Stimulated activated CD8-positive, alpha-beta memory T cell treated with anti-CD3 and anti-CD28 coated beads, Interleukin-12 subunit alpha, Interleukin-12 subunit beta, amount 100 ng/mL, for 24 hours (primary cell): ENCODE data around the gene NME3.
"Not testable (repeated sequence)": the region's sequence is repeated elsewhere in the genome, so short reads cannot be mapped to it uniquely, and the experiment has no call there.

Experiments
- DNase-seq: peaks from one replicate; pipeline ENCODE4 v3.0.0-alpha.2; 2020; ENCODE audit errors: extremely low read depth

The NME3 gene

DNA sequence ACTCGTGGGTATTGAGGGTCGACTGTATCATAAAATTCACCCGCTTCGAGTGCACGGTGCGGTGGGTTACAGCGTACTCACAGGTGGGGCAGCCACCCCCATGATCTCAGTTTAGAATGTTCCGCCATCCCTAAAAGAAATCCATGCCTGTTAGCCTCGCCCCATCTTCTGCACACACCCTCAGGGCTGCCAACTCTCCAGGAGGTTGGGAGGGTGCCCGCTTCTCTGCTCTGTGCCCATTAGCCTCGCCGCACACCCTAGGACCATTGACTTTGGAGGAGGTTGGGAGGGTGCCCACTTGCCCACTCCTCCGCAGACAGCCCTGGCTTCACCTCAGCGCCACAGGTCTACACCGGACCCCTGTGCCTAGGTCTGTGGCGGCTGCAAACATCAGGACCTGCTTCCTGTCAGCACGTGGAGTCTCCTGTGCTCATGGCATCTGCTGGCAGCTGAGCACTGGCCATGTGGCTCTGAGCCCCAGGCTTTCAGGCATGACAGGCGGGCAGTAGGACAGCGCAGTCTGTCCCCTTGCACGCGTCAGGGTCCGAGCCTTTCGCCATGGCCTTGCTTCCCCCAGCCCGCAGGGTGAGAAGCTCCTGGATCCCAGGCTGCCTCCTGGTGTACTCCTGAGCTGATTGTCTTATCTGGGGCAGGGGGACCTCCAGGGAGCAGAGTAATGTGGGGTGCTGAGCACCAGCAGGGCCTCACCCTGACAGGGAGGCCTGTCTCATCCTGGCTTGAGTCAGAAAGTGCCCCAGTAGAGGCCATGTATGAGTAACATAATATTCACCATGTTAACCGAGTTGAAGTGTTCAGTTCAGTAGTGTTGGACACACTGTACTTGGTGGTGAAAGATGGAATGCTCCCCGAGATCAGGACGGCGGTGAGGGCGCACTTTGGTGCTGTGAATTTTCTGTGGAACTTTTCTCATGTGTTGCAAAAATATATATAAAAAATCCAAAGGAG is 21.9 kb downstream of the NME3 start:
- no peak for DNase-seq

- DNase-seq = no peak
Observed at GRCh38 chr16:1747934-1748333, 23.4 kb downstream of the NME3 start.

DNA sequence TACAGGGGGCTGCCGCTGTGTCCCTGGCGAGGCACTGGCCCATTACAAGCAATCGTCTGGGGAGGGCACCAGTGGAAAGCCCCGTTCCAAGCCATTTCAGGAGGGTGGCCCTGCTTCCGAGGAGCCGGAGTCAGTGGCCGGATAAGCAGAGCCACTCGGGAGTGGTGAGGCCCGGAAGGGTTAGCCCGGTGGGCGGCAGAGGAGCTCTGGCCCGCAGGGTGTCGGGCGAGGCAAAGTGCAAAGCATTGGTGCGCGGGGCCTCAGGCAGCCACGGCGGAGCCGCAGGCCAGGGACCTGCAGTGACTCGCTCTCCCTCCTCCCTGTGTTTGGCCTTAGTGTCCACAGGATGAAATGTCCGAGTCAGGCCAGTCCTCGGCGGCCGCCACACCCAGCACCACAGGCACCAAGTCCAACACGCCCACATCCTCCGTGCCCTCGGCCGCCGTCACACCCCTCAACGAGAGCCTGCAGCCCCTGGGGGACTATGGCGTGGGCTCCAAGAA is 24.6 kb downstream of the NME3 start:
- no peak for DNase-seq

- no peak for DNase-seq
Observed at GRCh38 chr16:1745900-1746692, 25.2 kb downstream of the NME3 start.

DNA sequence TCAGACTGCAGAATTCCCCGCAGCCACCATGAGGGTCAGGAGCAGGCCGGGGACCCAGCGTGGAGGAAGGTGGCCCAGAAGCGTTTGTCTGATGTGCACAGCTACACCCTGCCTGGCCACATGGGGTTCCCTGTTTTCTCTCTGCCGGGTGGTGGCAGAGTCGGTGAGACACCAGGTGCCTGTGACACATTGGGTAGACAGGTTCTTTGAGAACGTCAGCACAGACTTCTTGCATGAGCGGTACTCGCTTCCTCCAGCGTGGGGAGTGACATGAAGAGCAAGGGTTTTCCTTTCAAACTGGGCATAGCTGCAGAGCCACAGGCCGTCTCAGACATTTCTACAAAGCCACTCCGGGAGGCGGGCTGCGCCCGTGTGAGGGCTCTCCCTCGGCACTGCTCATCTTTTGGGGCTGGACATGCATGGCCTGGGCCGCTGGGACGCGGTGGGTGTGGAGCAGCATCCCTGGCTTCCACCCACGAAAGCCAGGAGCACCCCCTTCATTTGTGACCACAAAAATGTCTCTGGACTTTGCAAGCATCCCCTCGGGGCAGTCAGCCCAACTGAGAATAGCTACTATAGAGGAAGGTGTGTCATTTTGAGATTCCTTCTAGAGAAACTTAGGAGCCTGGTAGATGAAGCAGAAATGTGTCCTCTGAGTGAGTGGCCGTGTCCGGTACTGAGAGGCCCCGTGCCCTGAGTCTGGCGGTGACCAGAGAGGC is 26.0 kb downstream of the NME3 start:
- no peak for DNase-seq

DNA sequence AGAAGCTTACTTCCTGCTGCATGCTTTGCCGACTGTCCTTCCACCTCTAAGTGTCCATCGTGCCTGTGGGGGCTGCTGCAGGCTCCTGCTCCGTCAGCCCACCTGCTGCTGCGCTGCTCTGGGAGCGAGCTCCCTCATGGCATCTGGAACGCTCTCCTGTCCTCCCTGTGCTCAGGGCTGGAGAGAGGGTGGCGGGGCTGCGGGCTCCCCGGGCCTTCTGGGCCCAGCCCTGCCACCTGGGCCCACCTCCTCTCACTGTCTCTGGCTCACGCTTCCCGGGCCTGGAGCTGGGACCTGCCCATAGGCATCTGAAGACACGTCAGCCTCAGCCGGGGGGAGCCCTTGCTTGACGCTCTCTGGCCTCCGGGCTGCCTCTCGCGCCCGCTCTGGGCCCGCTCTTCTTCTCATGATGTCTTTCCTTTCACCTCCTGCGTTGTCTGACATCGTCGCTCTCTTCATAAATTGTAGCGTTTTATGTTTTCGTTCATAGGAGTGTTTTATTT is 27.0 kb downstream of the NME3 start:
- no peak for DNase-seq

- no peak for DNase-seq
Observed at GRCh38 chr16:1743376-1744337, 27.7 kb downstream of the NME3 start.

- no peak for DNase-seq
Observed at GRCh38 chr16:1741553-1742165, 29.7 kb downstream of the NME3 start.

DNA sequence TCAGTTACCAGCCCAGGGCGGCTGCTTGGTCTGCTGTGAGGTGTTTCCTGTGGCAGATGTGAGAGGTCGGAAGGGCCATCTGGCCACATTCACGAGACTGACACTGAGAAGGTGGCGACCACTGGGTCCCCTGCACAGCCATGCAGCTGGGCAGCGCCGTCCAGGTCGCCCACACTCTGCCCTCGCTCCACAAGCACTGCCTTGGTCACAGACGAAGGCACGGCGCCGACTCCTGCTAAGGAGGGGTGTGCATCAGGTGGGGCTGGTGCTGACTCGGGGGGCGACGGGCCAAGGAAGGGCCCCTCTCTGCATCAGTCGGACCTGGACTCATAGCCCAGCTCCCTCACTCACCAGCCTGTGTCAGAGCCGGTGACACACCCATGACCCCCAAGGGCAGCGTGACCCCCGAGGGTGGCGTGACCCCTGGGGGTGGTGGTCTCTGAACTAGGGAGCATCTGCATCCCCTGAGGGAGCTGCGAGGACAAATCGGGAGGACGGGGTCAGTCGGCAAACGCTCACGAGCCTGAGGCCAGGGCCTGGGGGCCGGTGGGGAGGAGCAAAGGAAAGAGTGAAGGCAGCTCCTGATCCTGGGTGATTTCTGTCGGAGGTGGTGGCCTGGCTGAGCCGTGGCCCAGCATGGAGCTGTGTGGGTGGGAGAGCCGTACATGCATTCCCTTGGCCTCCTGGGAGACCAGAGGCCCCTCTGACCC is 30.4 kb downstream of the NME3 start:
- DNase-seq = no peak

DNA sequence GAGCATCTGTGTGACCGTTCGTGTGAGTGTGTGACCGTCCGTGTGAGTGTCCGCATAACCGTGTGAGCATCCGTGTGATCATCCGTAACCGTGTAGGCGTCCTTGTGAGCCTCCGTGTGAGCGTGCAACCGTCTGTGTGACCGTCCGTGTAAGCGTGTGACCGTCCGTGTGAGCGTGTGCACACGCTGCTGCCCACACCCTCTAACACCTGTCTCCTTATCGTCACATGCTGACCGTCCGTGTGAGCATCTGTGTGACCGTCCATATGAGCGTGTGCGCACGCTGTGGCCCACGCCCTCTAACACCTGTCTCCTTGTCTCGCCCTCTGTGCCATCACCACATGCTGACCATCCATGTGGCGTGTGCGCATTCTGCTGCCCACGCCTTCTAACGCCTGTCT is 31.1 kb downstream of the NME3 start:
- no peak for DNase-seq

DNA sequence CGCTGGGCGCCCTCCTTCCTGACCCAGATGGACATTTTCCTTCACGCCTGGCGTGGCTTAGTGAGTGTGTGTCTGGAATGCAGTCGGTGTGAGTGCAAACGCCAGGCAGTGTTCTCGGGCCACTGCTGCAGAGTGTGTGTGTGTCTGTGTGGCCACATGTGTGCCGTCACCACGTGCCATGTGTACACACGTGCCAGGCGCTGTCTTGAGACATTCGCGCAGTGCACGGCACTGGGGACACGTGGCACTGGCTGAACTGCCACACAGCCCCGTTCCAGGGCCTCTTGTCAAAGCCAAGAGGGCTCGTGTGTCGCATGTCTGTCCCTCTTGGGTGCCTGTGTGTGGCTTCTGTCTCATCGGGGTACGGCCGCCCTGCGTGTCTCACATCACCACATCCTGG is 36.5 kb downstream of the NME3 start:
- no peak for DNase-seq

DNA sequence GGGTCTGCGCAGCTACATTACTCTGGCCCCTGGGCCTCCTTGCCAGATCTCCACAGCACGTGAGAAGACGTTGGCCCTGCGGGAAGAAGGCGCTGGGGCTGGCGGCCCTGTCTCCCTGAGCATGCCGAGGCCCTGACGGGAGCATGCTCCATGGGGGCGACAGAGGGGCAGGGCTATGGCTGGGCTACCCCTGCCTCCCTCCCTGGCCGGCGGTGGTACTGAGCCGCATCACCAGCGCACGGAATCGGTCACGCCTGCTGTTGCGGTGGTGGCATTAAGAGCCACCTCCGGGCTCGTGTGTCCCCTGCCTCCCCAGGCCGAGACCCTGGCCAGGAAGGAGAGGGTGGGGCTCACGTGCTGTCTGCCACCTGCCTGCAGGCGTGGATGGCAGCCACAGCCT is 37.2 kb downstream of the NME3 start:
- no peak for DNase-seq

GRCh38 chr16:1732551-1732987 is 38.8 kb downstream of the NME3 start:
- not testable (repeated sequence) for DNase-seq

DNA sequence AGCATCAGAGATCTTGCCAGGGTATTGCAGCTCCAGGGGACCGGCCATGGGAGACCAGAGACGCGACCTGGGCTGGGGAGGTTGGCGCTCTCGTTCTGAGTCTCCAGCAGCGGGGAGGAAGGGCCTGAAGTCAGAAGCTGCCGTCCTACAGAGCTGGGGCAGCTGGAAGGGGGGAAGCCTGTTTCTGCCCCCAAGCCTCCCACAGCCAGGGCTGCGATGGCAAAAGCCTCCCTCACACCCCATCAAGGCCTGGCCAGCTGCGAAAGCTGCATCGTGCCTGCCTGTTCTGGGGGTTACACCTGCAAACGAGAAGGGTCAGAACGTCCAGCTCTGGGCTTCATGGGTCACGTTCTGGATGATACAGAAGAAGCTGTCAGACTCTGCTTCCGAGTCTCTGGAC is 39.3 kb downstream of the NME3 start:
- no peak for DNase-seq

GRCh38 chr16:1731603-1732002 is 39.7 kb downstream of the NME3 start:
- DNase-seq = no peak

GRCh38 chr16:1731073-1731472 is 40.3 kb downstream of the NME3 start:
- DNase-seq = no peak

- DNase-seq = no peak
Observed at GRCh38 chr16:1729445-1729844, 41.9 kb downstream of the NME3 start.

- no peak for DNase-seq
Observed at GRCh38 chr16:1729026-1729425, 42.3 kb downstream of the NME3 start.
